Islet of Langerhans (tissue), 1 donor: ENCODE data around the gene THADA.

Experiments used
- FAIRE-seq: peaks from one replicate; lab custom pipeline; 2011; peaks lifted over from hg19 to GRCh38; lab: Jason Lieb, UNC

The THADA gene

GRCh38 chr2:43347746-43348145, 248.1 kb downstream of the THADA start:
- no peak for FAIRE-seq

GRCh38 chr2:43346602-43347567, 249.0 kb downstream of the THADA start:
- no peak for FAIRE-seq

DNA sequence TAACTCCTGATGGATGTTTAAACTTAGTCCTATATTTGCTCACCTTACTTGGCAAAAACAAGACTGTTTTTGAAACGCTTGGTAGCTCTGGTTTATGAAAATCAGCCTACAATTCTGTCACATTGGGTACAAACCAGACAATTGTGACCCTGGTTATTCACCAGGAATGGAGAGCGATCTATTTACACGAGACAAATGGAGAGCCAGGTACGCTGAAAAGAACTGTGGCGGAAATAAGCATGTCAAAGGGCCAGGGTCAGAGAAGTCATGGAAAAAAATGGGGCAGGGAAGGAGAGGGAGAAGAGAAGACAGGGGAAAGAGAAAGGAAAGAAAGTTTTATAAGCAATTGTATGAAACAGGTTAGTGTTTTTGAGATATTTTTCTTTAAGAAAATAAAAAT, 250.0 kb downstream of the THADA start:
- no peak for FAIRE-seq

GRCh38 chr2:43345391-43345813, 250.4 kb downstream of the THADA start:
- FAIRE-seq, result no peak

- FAIRE-seq, result no peak
Measured at GRCh38 chr2:43344868-43345373, 250.9 kb downstream of the THADA start.

DNA sequence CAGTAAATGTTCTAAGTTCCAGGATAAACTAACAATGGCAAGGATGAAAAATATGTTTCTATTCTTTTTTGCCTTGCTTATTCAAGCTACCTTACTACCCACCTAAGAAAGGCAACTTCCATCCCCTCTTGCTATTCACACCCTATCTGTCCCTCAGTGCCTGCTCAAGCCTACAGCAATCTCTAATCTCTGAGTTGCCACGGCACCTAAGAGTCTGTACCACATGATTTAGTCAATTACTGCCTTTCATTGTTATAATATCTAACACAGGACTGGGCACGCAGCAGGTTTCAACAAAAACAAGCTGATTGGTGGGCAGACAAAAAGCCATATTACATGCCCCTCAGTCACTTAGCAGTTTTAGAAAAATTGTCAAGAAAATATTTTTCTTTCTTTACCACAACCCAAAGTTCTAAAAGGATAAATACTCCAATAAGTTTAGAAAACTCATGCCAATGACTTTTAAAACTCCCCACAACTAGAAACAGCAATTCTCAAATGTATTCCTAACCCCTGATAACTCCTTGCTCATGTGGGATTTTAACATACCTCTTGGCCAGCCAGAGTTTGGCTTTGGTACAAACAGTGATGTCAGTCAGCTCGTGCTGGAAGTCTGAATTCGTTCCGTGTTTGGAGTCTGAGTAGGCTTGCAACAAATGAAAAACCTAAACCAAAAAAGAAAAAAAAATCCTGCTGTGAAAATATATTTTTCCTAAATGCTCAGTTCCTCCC, 252.1 kb downstream of the THADA start:
- FAIRE-seq, result no peak

GRCh38 chr2:43341959-43342757, 253.7 kb downstream of the THADA start:
- no peak for FAIRE-seq

DNA sequence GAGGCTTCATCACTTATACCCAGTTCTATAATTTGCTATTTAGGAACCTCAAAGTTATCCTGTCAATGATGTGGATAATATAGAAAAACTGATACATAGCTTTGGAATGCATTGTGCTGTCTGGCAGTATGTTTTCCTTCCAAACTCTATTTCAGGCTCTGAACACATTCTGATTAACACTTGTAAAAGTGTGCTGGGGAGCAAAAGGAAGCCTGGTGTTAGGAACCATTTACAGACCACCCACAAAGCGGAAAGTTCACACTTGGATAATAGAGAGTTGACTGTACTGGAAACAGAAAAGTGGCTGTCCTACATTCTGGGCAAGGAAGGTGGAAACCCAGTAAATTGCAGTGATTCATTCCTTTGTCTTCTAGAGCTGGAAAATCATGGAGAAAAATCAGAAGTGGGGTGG, 254.9 kb downstream of the THADA start:
- no peak for FAIRE-seq

GRCh38 chr2:43340066-43340465, 255.8 kb downstream of the THADA start:
- FAIRE-seq, result no peak

DNA sequence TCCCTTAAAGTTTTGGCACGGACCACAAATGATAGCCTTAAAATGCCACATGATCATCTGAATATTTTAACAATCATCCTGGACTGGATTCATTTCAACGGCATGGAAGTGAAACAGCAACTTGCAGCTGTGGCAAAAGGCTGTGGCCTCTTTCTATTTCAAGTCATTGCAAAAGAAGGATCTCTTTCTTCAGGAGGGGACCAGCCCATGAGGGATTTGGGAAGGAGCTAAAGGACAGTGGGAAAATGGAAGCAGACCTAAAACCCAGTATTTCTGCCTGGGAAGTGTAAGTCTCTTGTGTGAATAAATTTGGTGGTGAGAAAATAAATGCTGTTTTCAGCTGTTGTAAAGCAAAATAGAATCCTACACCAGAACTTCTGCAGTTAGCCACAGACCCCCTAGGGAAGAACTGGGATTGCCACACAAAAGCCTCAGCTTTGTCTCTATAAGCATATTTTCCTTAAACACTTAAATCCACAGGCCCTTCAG, 262.1 kb downstream of the THADA start:
- FAIRE-seq, result no peak

DNA sequence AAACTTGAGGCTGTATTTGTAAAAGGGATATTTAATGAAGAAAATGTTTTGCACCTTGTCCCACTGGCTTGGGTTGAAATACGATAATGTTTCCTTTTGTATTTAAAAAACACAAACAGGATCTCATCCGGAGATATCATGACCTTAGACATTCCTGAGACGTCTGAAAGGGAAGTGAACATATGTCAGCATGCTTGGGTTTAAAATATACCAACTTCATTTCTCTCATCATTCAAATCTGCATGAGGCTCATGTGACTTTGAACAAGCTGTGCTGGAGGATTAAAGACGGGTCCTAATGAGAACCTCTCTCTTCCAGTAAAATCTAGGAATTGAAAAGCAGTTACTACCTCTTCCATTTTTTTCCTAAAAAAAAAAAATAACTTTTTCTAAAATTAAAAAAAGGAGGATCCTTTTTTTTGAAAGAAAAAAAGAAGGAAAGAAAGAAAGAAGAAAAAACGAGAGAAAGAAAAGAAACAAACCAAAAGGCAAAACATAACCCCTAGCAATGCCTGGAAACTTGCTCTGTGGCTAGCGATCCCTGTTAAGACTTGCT, 262.7 kb downstream of the THADA start:
- FAIRE-seq, result no peak

DNA sequence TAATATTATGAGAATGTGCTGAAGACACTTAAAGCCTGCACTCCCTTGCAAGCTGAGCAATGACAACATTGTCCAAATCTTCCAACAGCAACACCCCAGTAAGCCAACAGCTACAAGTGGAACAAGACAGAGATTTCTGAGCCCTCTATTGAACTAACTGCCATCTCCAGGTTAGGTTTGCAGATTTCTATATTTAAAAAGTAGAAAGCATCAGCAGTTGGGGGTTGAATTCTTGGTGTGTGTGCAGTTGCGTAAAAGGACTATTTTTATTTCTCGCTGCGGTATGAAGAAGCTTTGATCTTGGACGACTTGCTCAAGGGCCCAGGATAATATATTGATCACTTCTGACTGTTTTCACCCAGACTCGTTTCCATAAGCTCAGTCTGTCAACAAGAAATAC, 263.2 kb downstream of the THADA start:
- FAIRE-seq, result no peak

GRCh38 chr2:43331422-43331821, 264.4 kb downstream of the THADA start:
- no peak for FAIRE-seq

DNA sequence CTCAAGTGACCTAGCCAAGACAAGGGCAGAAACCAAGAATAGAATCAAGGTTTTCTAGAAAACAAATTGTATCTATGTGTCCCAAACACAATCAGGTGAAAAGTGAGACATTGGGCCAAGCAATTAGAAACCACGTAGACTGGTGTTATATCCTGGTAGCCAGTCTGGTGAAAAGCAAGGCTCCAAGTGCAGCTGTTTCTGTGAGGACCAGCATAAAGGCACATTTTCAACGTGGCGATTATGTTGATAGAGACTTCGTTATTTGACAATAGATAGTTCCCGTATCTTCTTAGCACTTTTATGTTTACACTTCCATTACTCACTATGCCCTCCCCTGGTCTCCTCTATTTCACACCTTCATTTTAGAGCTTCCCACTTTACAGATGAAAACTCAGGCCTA, 266.2 kb downstream of the THADA start:
- no peak for FAIRE-seq

DNA sequence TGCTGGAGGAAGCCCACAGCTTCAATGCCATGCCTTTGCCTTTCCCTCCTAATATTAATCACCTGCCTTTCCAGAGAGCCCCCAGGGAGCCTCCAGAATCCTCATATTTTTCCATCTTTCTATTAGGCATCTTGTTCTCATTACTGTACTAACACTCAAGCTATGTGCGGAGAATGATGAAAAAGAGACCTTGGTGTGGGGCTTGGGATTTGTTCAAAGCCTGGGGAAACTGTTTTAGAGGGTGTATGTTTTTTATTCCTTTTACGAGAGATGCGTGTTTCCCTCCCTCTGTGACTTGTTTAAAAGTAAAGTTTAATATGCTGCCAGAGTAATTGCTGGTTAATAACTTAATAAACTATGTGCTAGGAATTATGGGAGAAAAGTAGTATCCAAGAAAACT, 267.0 kb downstream of the THADA start:
- FAIRE-seq, result no peak

GRCh38 chr2:43328133-43328532, 267.7 kb downstream of the THADA start:
- FAIRE-seq, result no peak

DNA sequence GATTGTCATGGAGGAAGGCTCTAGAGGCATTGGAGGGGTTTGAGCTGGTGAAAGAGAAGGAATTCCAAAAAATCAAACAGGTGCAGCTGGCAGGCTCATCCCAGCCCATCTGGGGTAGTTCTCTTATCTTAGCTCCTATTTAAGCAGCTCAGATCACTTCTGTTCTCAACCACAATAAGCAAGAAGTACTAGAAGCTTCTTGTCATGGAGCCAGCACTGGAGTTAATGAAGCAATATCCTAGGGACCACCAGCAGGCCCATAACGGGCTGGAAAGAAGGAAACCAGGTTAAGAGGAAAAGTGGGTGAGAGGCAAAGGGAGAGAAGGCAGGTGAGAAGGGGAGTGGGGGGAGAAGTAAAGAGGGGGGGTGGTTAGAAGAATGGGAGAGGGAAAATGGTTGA, 268.7 kb downstream of the THADA start:
- no peak for FAIRE-seq

GRCh38 chr2:43326101-43326825, 269.6 kb downstream of the THADA start:
- no peak for FAIRE-seq

- no peak for FAIRE-seq
Measured at GRCh38 chr2:43325107-43325811, 270.6 kb downstream of the THADA start.
